GM12878 (cell line): ENCODE results near the gene TOB1.

Source experiments
- ATF7 ChIP-seq: fragments of 450-650 bp; IDR thresholded peaks from 2 replicates; pipeline ENCODE4 v1.6.1; 2016; ENCODE audit warnings: low read depth, mild to moderate bottlenecking
- EP300 ChIP-seq, 2 experiments: fragments of 150-350 bp in 1 of 2; IDR thresholded peaks; 2 replicates each; pipeline ENCODE4 v1.6.1; 2011 to 2012; ENCODE audit warnings: low read depth in 2 of 2, low read length in 2 of 2, borderline replicate concordance in 1 of 2, improper control_type of control experiment in 1 of 2, inconsistent platforms in 1 of 2; ENCODE audit not compliant: control insufficient read depth in 1 of 2
- GABPA ChIP-seq: IDR thresholded peaks from 2 replicates; pipeline ENCODE4 v1.6.1; 2014; ENCODE audit warnings: antibody characterized with exemption, low read depth, mild to moderate bottlenecking, inconsistent platforms
- KDM1A ChIP-seq: fragments of 200-600 bp; sonication (generic); IDR thresholded peaks from 2 replicates; pipeline ENCODE4 v1.6.1; 2016; ENCODE audit warnings: borderline replicate concordance
- NFIC ChIP-seq: IDR thresholded peaks from 2 replicates; pipeline ENCODE4 v1.6.1; 2012; ENCODE audit warnings: low read depth, mild to moderate bottlenecking, inconsistent platforms, low read length, moderate library complexity
- NFYB ChIP-seq: IDR thresholded peaks from 2 replicates; pipeline ENCODE4 v1.6.1; 2011; ENCODE audit warnings: low read depth, mild to moderate bottlenecking, low read length, improper control_type of control experiment, moderate library complexity; ENCODE audit not compliant: insufficient read depth
- NR2C1 ChIP-seq: fragments of 450-650 bp; IDR thresholded peaks from 2 replicates; pipeline ENCODE4 v1.6.1; 2017; ENCODE audit warnings: antibody characterized with exemption, mild to moderate bottlenecking, moderate library complexity
- POLR2A ChIP-seq: IDR thresholded peaks from 2 replicates; pipeline ENCODE4 v1.6.1; 2011; ENCODE audit warnings: low read depth, mild to moderate bottlenecking, low read length
- TAF1 ChIP-seq: IDR thresholded peaks from 2 replicates; pipeline ENCODE4 v1.6.1; 2011; ENCODE audit warnings: mild to moderate bottlenecking, low read depth, low read length, borderline replicate concordance
- YY1 ChIP-seq: IDR thresholded peaks from 2 replicates; pipeline ENCODE4 v1.6.1; 2011; ENCODE audit warnings: low read depth, mild to moderate bottlenecking, low read length
- TF ChIP-seq, protein P1 (sequence below), 3 experiments: IDR thresholded peaks in 2 of 3; conservative IDR thresholded peaks in 1 of 3; 2 replicates each; pipeline ENCODE4 v1.5.1; 2011; ENCODE audit warnings: low read depth in 3 of 3, low read length in 3 of 3, mild to moderate bottlenecking in 3 of 3, control low read depth in 2 of 3, moderate library complexity in 2 of 3, inconsistent platforms in 1 of 3, mixed read lengths in 1 of 3; ENCODE audit not compliant: control insufficient read depth in 2 of 3, insufficient read depth in 1 of 3; ENCODE audit errors: extremely low read depth in 1 of 3
- TF ChIP-seq, protein P2 (sequence below): IDR thresholded peaks from 2 replicates; pipeline ENCODE4 v1.6.1; 2012; ENCODE audit warnings: improper control_type of control experiment, low read depth, low read length; ENCODE audit not compliant: insufficient replicate concordance
- TF ChIP-seq, protein P3 (sequence below): IDR thresholded peaks from 2 replicates; pipeline ENCODE4 v1.6.1; 2012; ENCODE audit warnings: low read length, inconsistent platforms

DNA sequence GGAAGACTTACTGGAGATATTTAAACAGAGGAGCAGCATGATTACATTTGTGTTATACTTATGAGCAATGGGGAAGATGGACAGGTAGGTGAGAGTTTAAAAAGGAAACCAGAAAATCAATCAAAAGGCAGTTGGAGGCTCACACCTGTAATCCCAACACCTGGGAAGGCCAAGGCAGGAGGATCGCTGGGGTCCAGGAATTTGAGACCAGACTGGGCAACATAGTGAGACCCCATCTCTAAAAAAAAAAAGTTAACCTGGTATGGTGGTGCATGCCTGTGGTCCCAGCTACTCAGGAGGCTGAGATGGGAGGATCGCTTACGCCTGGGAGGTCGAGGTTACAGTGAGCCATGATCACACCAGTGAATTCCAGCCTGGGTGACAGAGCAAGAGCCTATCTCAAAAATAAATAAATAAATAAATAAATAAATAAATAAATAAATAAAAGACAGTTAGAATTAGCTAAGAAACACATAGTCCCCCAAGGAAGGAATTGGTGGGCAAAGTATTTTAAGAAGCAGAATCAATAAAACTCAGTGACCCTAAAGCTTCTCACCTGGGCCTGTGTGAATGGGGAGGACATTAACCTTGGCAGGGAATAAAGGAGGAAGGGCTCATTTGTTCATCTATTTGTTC, 32.3 kb upstream of the TOB1 start:
- TF ChIP-seq NFIC (no peak), KDM1A (no peak), EP300 (IDR thresholded peaks at IDR 0.05; ENCODE audit: borderline replicate concordance in 1 of 2, control insufficient read depth in 1 of 2, low read depth in 2 of 2, low read length in 2 of 2) (no peak), POLR2A (no peak), NR2C1 (no peak), TAF1 (no peak), NFYB (no peak), ATF7 (no peak), GABPA (no peak), YY1 (no peak)
- TF ChIP-seq, protein P1, sequence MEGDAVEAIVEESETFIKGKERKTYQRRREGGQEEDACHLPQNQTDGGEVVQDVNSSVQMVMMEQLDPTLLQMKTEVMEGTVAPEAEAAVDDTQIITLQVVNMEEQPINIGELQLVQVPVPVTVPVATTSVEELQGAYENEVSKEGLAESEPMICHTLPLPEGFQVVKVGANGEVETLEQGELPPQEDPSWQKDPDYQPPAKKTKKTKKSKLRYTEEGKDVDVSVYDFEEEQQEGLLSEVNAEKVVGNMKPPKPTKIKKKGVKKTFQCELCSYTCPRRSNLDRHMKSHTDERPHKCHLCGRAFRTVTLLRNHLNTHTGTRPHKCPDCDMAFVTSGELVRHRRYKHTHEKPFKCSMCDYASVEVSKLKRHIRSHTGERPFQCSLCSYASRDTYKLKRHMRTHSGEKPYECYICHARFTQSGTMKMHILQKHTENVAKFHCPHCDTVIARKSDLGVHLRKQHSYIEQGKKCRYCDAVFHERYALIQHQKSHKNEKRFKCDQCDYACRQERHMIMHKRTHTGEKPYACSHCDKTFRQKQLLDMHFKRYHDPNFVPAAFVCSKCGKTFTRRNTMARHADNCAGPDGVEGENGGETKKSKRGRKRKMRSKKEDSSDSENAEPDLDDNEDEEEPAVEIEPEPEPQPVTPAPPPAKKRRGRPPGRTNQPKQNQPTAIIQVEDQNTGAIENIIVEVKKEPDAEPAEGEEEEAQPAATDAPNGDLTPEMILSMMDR (IDR thresholded peaks at IDR 0.05 in 2 of 3, conservative IDR thresholded peaks at IDR 0.05 in 1 of 3; ENCODE audit: control insufficient read depth in 2 of 3, extremely low read depth in 1 of 3, insufficient read depth in 1 of 3, low read depth in 3 of 3, low read length in 3 of 3), result no peak
- TF ChIP-seq, protein P2, sequence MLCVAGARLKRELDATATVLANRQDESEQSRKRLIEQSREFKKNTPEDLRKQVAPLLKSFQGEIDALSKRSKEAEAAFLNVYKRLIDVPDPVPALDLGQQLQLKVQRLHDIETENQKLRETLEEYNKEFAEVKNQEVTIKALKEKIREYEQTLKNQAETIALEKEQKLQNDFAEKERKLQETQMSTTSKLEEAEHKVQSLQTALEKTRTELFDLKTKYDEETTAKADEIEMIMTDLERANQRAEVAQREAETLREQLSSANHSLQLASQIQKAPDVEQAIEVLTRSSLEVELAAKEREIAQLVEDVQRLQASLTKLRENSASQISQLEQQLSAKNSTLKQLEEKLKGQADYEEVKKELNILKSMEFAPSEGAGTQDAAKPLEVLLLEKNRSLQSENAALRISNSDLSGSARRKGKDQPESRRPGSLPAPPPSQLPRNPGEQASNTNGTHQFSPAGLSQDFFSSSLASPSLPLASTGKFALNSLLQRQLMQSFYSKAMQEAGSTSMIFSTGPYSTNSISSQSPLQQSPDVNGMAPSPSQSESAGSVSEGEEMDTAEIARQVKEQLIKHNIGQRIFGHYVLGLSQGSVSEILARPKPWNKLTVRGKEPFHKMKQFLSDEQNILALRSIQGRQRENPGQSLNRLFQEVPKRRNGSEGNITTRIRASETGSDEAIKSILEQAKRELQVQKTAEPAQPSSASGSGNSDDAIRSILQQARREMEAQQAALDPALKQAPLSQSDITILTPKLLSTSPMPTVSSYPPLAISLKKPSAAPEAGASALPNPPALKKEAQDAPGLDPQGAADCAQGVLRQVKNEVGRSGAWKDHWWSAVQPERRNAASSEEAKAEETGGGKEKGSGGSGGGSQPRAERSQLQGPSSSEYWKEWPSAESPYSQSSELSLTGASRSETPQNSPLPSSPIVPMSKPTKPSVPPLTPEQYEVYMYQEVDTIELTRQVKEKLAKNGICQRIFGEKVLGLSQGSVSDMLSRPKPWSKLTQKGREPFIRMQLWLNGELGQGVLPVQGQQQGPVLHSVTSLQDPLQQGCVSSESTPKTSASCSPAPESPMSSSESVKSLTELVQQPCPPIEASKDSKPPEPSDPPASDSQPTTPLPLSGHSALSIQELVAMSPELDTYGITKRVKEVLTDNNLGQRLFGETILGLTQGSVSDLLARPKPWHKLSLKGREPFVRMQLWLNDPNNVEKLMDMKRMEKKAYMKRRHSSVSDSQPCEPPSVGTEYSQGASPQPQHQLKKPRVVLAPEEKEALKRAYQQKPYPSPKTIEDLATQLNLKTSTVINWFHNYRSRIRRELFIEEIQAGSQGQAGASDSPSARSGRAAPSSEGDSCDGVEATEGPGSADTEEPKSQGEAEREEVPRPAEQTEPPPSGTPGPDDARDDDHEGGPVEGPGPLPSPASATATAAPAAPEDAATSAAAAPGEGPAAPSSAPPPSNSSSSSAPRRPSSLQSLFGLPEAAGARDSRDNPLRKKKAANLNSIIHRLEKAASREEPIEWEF, result no peak
- TF ChIP-seq, protein P3, sequence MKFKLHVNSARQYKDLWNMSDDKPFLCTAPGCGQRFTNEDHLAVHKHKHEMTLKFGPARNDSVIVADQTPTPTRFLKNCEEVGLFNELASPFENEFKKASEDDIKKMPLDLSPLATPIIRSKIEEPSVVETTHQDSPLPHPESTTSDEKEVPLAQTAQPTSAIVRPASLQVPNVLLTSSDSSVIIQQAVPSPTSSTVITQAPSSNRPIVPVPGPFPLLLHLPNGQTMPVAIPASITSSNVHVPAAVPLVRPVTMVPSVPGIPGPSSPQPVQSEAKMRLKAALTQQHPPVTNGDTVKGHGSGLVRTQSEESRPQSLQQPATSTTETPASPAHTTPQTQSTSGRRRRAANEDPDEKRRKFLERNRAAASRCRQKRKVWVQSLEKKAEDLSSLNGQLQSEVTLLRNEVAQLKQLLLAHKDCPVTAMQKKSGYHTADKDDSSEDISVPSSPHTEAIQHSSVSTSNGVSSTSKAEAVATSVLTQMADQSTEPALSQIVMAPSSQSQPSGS, result no peak
